HG02973 (cell line): ENCODE measurements around the gene ADARB1.

ENCODE experiments used
- ATAC-seq: cut with Tn5 transposase; IDR thresholded peaks from one replicate; pipeline ENCODE4 v1.9.1; 2021; ENCODE audit warnings: moderate library complexity; ENCODE audit not compliant: unreplicated experiment

Gene ADARB1

GRCh38 chr21:45220714-45221490 lies 146.5 kb downstream of the ADARB1 start:
- ATAC-seq: no peak

- ATAC-seq: no peak
Measured at GRCh38 chr21:45222001-45222400, 147.6 kb downstream of the ADARB1 start.

DNA sequence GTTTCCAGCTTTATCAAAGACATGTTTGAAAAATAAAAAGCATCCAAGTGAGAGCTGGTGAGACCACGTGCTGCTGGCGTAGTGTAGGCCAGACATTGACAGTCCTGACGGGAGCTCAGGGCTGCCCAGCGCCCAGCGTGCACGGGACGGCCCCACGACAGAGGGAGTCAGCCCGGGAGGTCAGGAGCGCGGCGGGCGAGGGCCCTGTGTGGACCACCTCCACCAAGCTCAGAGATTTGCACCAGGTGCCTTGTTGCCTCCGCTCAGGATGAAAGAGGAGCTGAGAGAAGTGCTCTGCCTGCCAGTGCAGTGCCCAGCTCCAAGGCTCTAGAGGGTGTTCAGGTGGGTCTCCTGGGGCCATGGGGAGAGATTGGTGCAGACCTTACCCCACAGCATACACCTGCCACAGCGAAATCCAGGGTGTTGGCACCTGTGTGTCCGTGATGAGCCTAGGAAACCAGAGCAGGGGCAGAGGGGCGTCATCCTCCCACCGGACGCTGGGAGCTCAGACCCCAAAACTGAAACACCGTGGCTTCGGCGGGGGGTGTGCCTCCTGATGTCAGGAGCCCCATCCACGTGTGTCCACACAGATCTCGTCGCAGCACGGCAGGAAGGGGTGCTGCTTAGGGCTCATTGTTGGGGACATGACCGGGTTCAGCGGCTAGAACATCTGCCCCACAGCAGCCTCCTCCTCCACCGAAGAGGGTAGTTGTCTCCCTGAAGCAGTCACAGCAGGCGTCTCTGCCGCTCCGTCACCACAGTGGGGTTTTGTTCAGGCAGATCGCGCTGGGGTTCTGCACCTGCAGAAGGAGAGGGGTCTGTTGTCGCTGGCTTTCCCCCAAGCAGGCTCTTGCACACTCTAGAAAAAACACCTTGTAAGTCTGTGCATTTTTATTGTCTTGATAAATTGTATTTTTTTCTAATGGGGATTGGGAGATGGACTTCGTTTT lies 149.1 kb downstream of the ADARB1 start:
- ATAC-seq: no peak

DNA sequence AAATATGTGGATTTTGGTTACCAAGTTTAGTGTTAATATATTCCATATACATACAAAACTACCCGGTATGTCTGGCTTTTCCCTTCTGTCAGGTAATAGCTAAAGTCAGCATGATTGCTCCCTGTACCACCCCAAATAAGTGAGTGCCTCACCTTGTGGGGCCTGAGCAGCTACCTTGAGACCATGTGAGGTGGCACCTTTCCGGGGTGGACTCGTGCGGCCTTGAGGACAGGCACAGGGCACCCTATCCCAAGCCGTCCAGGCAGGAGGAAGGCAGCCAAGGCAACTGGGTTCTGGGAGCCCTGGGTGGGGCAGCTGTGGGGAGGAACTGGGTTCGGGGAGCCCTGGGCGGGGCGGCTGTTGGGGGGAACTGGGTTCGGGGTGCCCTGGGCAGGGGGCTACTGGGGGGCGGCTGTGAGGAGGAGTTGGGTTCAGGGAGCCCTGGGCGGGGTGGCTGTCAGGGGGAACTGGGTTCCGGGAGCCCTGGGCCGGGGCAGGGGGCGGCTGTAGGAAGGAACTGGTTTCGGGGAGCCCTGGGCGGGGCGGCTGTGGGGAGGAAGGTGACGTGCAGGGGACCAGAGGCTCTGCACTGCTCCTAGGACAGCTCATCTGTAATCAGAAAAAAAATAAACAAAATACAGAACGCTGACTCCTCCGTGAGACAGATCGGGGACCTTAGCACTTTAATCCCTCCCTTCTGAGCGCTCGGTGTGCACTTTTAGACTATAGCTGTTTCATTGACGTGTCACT lies 150.0 kb downstream of the ADARB1 start:
- ATAC-seq: no peak

DNA sequence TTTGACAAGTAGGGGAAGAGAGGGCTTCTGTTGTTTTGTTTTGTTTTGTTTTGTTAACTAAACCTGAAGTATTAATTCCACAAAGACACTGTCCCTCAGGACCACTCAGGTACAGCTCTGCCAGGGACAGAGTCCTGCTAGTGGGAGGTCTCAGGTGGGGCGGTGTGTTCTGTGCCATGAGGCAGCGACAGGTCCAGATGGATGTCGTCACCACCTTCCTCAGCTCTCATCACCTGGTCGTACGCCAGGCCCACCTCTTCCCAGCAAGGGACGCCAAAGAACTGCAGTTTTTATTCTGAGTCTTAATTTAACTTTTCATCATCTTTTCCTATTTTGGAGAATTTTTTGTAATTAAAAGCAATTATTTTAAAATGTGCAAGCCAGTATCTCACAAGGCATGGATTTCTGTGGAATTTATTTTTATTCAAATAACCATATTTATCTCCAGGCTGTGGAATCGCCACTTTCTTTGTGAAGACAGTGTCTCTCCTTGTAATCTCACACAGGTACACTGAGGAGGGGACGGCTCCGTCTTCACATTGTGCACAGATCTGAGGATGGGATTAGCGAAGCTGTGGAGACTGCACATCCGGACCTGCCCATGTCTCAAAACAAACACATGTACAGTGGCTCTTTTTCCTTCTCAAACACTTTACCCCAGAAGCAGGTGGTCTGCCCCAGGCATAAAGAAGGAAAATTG lies 150.8 kb downstream of the ADARB1 start:
- no peak for ATAC-seq

DNA sequence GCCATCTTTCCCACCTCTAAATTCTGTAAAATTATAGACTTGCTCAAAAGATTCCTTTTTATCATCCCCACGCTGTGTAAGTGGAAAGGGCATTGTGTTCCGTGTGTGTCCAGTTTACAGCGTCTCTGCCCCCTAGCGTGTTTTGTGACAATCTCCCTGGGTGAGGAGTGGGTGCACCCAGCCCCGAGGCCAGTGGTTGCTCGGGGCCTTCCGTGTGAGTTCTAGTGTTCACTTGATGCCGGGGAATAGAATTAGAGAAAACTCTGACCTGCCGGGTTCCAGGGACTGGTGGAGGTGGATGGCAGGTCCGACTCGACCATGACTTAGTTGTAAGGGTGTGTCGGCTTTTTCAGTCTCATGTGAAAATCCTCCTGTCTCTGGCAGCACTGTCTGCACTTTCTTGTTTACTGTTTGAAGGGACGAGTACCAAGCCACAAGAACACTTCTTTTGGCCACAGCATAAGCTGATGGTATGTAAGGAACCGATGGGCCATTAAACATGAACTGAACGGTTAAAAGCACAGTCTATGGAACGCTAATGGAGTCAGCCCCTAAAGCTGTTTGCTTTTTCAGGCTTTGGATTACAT lies 151.5 kb downstream of the ADARB1 start:
- no peak for ATAC-seq

GRCh38 chr21:45226540-45227326 lies 152.4 kb downstream of the ADARB1 start:
- no peak for ATAC-seq

- no peak for ATAC-seq
Measured at GRCh38 chr21:45227735-45228134, 153.4 kb downstream of the ADARB1 start.

- ATAC-seq: no peak
Measured at GRCh38 chr21:45228171-45228641, 153.8 kb downstream of the ADARB1 start.

DNA sequence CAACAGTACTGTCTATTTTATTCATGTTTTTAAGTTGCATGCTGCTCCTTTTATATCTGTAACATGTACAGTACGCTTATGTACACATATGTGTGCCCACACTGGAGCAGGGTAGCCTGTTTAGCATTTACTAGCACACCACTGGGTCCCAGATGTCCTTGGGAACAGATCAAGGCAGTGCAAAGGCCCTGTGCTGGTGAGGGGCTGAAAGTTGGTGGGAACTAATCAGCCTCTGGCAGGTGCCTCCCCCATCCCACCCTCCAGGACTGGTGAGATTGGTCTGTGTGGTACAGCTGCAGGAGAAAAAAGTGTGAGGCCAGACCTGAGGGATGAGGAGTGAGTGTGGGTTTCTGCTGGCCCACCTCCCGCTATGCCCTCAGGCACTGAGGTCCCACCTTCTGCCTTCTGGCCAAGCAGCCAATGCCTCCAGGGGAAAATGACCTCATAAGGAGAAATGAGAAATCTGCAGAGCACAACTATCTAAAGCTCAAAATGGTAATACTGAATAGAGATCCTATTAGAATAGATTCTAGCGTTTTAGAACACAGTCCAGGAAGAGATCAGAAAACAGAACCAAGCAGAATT lies 154.4 kb downstream of the ADARB1 start:
- ATAC-seq: no peak

- no peak for ATAC-seq
Measured at GRCh38 chr21:45231705-45232104, 157.3 kb downstream of the ADARB1 start.

DNA sequence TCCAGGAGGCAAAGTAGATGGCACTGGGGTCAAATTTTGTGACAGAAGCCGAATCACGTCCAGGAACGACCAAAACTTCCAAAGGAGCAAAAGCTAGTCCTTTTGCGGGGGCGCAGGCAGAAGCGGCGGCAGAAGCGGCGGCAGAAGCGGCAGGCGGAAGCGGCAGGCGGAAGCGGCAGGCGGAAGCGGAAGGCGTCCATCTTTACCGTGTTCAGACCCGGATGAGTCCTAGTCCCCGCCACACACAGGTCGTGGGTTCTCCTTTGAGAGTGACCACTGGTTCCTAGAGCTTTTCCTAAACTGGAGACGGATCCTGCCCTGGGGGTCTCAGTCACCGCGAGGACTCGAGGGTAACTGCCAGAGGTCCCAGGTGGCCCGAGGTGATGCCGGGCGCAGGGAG lies 159.7 kb downstream of the ADARB1 start:
- ATAC-seq: no peak

DNA sequence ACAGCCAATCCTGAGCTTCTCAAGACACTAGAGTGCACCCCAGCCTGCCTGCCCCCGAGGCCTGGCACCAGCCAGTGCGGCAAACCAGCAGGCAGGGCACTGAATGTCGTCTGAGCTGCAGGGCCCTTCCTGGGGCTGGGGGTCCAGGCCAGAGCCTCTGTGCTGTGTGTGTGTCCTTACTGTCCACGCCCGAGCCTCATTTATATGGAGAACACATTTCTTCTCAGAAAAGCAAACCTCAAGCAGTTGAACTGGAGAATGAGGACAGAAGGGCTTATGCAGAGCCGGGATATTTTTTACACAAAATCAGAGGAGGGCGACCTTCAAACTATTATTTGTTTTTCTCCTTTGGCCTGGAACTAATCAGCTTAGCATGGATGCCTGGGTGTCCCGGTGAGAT lies 160.6 kb downstream of the ADARB1 start:
- ATAC-seq: no peak

DNA sequence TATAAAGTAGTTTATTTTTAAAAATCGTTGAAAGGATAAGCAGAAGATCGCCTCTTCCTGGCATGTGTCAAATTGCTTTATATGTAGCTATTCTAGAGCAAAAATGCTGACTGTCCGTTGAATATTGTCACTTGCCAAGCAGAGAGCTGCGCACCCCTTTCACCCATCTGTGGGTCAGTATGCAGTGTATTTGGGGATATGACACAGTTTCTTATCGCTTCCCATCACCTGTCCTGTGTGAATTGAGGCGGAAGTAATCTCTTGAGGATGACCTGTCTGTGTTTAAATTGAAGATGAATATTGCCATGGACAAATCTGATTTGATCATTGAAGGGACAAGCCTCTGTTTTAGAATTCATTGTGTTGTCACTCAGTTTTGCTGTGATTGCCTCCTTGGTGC lies 161.1 kb downstream of the ADARB1 start:
- ATAC-seq: no peak

DNA sequence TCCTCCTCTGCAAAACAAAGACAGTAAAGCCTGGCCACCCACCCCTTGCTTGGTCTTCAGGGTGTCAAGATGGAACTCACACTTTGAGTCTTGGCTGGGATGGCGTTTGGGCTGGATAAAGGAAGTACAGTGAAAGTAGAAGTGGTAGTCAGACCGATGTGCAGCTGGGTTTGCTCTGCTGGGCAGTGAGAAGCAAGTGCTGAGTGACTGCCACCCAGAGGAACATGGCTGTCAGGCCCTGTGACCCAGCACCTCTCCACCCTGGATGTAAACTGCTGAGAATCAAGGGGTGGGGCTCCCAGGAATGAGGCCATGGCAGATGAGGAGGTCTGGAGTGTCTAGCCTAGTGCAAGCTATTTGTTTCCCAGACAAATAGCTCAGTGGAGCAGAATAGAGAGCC lies 162.1 kb downstream of the ADARB1 start:
- ATAC-seq: no peak

GRCh38 chr21:45237401-45237800 lies 163.0 kb downstream of the ADARB1 start:
- no peak for ATAC-seq

- no peak for ATAC-seq
Measured at GRCh38 chr21:45241357-45241756, 167.0 kb downstream of the ADARB1 start.

DNA sequence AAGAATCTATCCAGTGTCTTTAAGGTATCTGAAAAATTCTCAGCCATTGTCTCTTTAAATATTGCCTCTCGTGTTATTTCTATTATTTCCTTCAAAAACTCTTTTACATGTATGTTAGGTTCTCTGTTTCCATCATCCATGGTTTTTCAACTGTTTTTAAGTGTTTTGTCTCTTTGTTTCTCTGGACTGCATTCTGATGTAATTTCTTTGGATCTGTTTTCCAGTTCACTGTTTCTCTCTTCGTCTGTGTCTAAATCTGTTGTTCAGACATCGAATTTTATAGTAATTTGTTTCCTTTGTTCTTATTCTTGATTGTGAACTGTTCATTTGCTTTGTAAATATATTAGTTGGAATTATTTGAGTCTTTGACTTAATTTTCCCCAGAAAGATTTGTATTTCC lies 169.2 kb downstream of the ADARB1 start:
- no peak for ATAC-seq

GRCh38 chr21:45244799-45245340 lies 170.5 kb downstream of the ADARB1 start:
- no peak for ATAC-seq
